Fibroblast of pulmonary artery (primary cell): ENCODE results near the gene CHRND.
"Not testable (repeated sequence)": the region's sequence is repeated elsewhere in the genome, so short reads cannot be mapped to it uniquely, and the experiment has no call there.

ENCODE experiments used
- DNase-seq: peaks from one replicate; pipeline ENCODE4 v3.0.0-alpha.2; 2010; ENCODE audit warnings: low read depth
- H3K4me3 ChIP-seq: replicated peaks from 2 replicates; pipeline ENCODE4 v1.5.1; 2011; ENCODE audit warnings: low read depth, mild to moderate bottlenecking, control low read depth, low read length, moderate library complexity
- TF ChIP-seq, protein P1 (sequence below): IDR thresholded peaks from 2 replicates; pipeline ENCODE4 v1.5.1; 2011; ENCODE audit warnings: mild to moderate bottlenecking, control low read depth, low read length, inconsistent platforms; ENCODE audit errors: missing control alignments

CHRND gene

DNA sequence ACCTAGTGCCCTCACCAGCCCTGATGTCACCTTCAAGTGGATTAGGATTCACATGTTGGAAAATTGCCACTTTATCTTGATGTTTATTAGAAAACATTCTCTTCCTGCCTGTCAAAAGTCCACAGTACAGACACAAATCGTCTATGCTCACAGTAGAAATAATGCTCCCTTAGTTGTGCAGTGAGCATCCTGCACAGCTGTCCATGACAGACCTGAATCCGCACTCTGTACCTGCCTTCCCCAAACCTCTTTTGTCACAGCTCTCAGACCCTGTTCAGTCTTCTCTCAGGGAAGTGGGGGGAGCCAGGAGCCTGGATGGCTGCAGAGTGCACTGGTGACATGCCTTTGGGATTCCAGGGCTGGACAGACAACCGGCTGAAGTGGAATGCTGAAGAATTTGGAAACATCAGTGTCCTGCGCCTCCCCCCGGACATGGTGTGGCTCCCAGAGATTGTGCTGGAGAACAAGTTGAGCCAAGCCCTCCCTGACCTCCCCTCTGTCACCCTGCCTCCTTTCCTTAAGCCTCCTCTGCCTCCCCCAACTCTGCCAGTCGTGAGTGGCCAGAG, 2.0 kb downstream of the CHRND start:
- DNase-seq = no peak
- no peak overlapping the region for H3K4me3 ChIP-seq
- TF ChIP-seq, protein P1, sequence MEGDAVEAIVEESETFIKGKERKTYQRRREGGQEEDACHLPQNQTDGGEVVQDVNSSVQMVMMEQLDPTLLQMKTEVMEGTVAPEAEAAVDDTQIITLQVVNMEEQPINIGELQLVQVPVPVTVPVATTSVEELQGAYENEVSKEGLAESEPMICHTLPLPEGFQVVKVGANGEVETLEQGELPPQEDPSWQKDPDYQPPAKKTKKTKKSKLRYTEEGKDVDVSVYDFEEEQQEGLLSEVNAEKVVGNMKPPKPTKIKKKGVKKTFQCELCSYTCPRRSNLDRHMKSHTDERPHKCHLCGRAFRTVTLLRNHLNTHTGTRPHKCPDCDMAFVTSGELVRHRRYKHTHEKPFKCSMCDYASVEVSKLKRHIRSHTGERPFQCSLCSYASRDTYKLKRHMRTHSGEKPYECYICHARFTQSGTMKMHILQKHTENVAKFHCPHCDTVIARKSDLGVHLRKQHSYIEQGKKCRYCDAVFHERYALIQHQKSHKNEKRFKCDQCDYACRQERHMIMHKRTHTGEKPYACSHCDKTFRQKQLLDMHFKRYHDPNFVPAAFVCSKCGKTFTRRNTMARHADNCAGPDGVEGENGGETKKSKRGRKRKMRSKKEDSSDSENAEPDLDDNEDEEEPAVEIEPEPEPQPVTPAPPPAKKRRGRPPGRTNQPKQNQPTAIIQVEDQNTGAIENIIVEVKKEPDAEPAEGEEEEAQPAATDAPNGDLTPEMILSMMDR = no peak

DNA sequence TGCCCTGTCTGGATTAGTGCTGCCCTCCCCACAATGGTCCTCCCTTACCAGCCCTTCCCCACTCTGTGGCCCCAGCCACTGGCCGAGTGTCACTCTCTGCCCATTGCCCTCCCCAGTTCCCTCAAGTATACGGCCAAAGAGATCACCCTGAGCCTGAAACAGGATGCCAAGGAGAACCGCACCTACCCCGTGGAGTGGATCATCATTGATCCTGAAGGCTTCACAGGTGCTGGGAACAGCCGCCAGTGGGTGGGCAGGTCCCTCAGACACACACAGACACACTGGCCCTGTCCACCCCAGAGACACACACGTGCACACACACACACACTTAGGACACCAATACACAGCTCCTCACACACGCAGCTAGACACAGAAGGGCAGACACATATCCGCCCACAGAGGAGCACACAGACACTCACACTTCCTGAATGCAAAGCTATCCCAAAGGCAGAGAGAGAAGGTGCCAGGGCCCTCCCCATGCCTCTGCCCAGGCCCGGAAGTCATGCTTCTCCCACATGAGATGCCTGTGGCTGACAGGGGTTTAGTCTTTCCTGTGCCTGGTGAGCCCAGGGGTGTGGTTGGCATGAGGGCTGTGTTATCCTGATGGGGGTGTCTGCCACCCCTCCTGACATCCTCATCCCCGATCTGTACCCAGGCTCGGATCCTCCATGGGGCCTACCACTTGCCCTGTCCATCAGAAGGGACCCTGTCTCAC, 2.9 kb downstream of the CHRND start:
- DNase-seq = no peak

GRCh38 chr2:232529806-232530547, 4.0 kb downstream of the CHRND start:
- DNase-seq = no peak
- TF ChIP-seq, protein P1 = no peak

More for the DNA sequence above, 2.9 kb downstream of the CHRND start:
- no peak overlapping the region for H3K4me3 ChIP-seq
- TF ChIP-seq, protein P1 = no peak

DNA sequence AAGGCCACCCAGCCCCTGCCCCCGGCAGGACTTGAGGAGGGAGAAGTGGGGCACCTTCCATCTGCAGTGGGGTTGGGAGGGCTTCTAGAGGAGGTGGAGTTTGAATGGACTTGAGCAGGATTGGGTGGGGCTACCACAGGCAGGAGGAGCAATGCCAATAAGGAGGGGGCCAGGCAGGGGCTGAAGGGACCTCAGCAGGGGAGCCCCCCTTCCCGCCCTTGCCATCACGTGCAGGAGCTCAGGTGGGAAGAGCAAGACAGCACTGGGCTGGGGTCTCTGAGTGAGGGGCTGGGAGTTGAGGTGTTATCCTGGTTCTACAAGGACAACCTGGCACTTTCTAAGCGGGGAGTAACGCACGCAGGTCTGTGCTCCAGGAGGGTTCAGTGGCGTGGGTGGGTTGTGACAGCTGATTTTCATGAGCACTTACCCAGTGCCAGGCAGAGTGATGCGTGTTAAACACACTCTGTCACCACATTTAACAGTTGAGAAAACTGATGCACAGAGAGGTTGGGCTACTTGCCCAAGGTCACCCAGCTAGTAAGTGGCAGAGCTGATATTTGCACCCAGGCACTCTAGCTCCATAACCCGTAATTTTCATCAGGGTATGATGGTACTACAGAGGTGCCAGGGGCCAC, 4.8 kb downstream of the CHRND start:
- no peak for DNase-seq
- H3K4me3 ChIP-seq = no peak overlapping the region
- TF ChIP-seq, protein P1 = no peak

More at GRCh38 chr2:232529806-232530547, 4.0 kb downstream of the CHRND start:
- H3K4me3 ChIP-seq = no peak overlapping the region

DNA sequence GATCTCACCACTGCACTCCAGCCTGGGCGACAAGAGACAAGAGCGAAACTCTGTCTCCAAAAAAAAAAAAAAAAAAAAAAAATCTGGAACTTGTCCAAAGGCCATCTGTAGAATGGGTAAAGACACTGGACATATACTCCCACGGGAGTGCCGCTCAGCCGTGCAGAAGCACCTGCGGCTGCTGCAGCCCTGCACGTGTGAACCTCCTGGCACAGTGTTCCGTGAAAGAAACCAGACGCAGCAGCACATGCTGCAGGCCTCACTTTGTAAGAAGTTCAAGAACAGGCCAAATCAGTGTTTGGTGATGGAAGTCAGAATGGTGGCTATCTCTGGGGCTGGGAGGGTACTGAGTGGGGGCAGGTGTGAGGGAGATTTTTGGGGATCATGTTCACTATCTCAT, 6.5 kb downstream of the CHRND start:
- DNase-seq = no peak
- H3K4me3 ChIP-seq = no peak overlapping the region
- TF ChIP-seq, protein P1 = no peak

DNA sequence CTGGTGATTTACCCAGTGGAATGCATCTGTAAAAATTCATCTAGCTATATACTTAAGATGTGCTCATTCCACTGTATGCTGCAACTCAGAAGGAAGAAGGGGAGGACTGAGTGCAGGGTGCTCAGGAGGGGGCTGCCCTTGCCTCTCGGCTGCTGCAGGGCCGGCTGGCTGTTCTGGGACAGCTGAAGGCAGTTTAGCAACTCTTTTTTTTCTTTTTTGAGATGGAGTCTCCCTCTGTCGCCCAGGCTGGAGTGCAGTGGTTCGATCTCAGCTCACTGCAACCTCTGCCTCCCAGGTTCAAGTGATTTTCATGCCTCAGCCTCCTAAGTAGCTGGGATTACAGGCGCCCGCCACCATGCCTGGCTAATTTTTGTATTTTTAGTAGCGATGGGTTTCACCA, 6.9 kb downstream of the CHRND start:
- DNase-seq = not testable (repeated sequence)

GRCh38 chr2:232533944-232534710, 8.2 kb downstream of the CHRND start:
- TF ChIP-seq, protein P1 = no peak
- peak; percentile 47 for DNase-seq
- no peak overlapping the region for H3K4me3 ChIP-seq

More for the DNA sequence above, 6.9 kb downstream of the CHRND start:
- H3K4me3 ChIP-seq = not testable (repeated sequence)
